Smooth muscle cell (in vitro differentiated cells): ENCODE measurements around the gene MRPL16. TPM values are rescaled to one million over a fixed set of nuclear protein-coding genes. Genes with fewer than 3 reads are reported as not detected.
"Not testable (repeated sequence)": the region's sequence is repeated elsewhere in the genome, so short reads cannot be mapped to it uniquely, and the experiment has no call there.

Experiments
- DNase-seq: peaks from one replicate; lab custom pipeline; 2025; ENCODE audit not compliant: unreplicated experiment; lab: John Stamatoyannopoulos, UW
- H2AFZ ChIP-seq: fragments of 200-600 bp; sonication (generic); 2 replicates; pipeline ENCODE4 v1.6.0; 2016; ENCODE audit warnings: antibody characterized with exemption, low read depth, mild to moderate bottlenecking
- H3F3A ChIP-seq: fragments of 200-600 bp; sonication (generic); 2 replicates; pipeline ENCODE4 v1.6.0; 2017; ENCODE audit warnings: antibody characterized with exemption, low read depth
- H3K27ac ChIP-seq: fragments of 200-600 bp; sonication (generic); 2 replicates; pipeline ENCODE4 v1.5.1; 2016; ENCODE audit warnings: low read depth, mild to moderate bottlenecking
- H3K27me3 ChIP-seq: fragments of 200-600 bp; sonication (generic); 2 replicates; pipeline ENCODE4 v1.6.1; 2016; ENCODE audit warnings: low read depth, mild to moderate bottlenecking
- H3K36me3 ChIP-seq: fragments of 200-600 bp; sonication (generic); 2 replicates; pipeline ENCODE4 v1.5.1; 2016; ENCODE audit warnings: low read depth
- H3K4me1 ChIP-seq: fragments of 200-600 bp; sonication (generic); 2 replicates; pipeline ENCODE4 v1.5.1; 2016; ENCODE audit warnings: low read depth
- H3K4me2 ChIP-seq: fragments of 200-600 bp; sonication (generic); 2 replicates; pipeline ENCODE4 v1.6.0; 2016; ENCODE audit warnings: mild to moderate bottlenecking
- H3K4me3 ChIP-seq: fragments of 200-600 bp; sonication (generic); 2 replicates; pipeline ENCODE4 v1.5.1; 2016; ENCODE audit warnings: mild to moderate bottlenecking
- H3K79me2 ChIP-seq: fragments of 200-600 bp; sonication (generic); 2 replicates; pipeline ENCODE4 v1.6.0; 2016; ENCODE audit warnings: low read depth, mild to moderate bottlenecking
- H3K9ac ChIP-seq: fragments of 200-600 bp; sonication (generic); 2 replicates; pipeline ENCODE4 v1.6.0; 2016; ENCODE audit warnings: low read depth
- H3K9me3 ChIP-seq: fragments of 200-600 bp; sonication (generic); replicated peaks from 2 replicates; pipeline ENCODE4 v1.5.1; 2016; ENCODE audit warnings: low read depth
- H4K20me1 ChIP-seq: fragments of 200-600 bp; sonication (generic); 2 replicates; pipeline ENCODE4 v1.6.0; 2016; ENCODE audit warnings: low read depth
- WGBS: methylation state at CpG from one replicate; pipeline ENCODE4 v1.1.7; 2016; ENCODE audit warnings: low lambda C conversion rate; 5-methylcytosine and 5-hydroxymethylcytosine counted together
- polyA plus RNA-seq: library from polyadenylated mRNA; unstranded; fragments of >200 nt; fragmentation: Nextera tagmentation; extraction: Ambion mirVana; gene quantifications from 2 replicates; pipeline ENCODE4 v1.2.1, GENCODE V29; 2016
- total RNA-seq: library from RNA; depleted of rRNA; stranded (reverse); fragments of >200 nt; gene quantifications from 2 replicates; pipeline ENCODE4 v1.2.3, GENCODE V29; 2014
- TF ChIP-seq, protein P1 (sequence below): fragments of 200-600 bp; sonication (generic); IDR thresholded peaks from 2 replicates; pipeline ENCODE4 v1.5.1; 2017; ENCODE audit warnings: borderline replicate concordance, mild to moderate bottlenecking, antibody characterized with exemption; ENCODE audit not compliant: insufficient read depth, poor library complexity, severe bottlenecking

The MRPL16 gene
- total and polyA plus RNA-seq, 2 experiments from 2014 or later, result 32.9 to 48.9 TPM

DNA sequence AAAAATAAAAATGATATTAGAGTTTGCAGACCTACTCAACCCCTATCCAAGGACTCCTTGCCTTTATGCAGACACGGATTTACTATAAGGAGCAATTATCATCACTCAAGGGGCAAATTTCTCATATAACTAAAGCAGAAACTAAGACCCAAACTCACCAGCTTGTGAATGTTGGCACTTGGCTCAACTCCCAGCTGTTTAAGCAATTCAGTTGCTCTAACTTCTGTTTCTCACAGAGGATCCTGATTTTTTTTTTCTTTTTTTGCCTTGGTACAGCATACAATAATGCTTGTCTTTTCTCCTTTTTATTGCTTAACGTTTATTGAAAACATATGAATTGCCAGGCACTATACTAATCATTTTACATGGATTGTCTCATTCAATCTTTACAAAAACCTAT is 44.3 kb upstream of the MRPL16 start:
- no peak for DNase-seq
- H3K36me3 ChIP-seq, result no peaks in the 10 kb centered on the region
- H3F3A ChIP-seq, result no peaks in the 10 kb centered on the region
- H4K20me1 ChIP-seq, result no peaks in the 10 kb centered on the region
- TF ChIP-seq, protein P1, sequence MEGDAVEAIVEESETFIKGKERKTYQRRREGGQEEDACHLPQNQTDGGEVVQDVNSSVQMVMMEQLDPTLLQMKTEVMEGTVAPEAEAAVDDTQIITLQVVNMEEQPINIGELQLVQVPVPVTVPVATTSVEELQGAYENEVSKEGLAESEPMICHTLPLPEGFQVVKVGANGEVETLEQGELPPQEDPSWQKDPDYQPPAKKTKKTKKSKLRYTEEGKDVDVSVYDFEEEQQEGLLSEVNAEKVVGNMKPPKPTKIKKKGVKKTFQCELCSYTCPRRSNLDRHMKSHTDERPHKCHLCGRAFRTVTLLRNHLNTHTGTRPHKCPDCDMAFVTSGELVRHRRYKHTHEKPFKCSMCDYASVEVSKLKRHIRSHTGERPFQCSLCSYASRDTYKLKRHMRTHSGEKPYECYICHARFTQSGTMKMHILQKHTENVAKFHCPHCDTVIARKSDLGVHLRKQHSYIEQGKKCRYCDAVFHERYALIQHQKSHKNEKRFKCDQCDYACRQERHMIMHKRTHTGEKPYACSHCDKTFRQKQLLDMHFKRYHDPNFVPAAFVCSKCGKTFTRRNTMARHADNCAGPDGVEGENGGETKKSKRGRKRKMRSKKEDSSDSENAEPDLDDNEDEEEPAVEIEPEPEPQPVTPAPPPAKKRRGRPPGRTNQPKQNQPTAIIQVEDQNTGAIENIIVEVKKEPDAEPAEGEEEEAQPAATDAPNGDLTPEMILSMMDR, result no peak
- no peaks in the 10 kb centered on the region for H3K27me3 ChIP-seq
- no peak overlapping the region for H3K4me2 ChIP-seq
- no peaks in the 10 kb centered on the region for H3K4me1 ChIP-seq
- H3K27ac ChIP-seq, result no peak overlapping the region
- no peaks in the 10 kb centered on the region for H3K9me3 ChIP-seq
- no peak overlapping the region for H3K9ac ChIP-seq
- no peaks in the 10 kb centered on the region for H3K79me2 ChIP-seq
- no peak overlapping the region for H3K4me3 ChIP-seq
- no peak overlapping the region for H2AFZ ChIP-seq
- WGBS, result 73% methylated on average over 2 of the region's 2 CpGs

DNA sequence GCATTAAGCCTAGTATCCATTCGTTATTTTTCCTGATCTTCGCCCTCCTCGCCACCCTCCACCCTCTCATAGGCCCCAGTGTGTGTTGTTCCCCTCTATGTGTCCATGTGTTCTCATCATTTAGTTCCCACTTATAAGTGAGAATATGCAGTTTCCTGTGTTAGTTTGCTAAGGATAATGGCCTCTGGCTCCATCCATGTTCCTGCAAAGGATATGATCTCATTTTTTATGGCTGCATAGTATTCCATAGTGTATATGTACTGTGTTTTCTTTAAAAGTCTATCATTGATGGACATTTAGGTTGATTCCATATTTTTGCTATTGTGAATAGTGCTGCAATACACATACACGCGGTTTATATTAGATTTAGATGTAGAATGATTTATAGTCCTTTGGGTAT is 40.8 kb upstream of the MRPL16 start:
- not testable (repeated sequence) for H4K20me1 ChIP-seq, H3K27ac ChIP-seq, H3K4me2 ChIP-seq, H3K79me2 ChIP-seq, H3K36me3 ChIP-seq, H3K9me3 ChIP-seq, H3K4me1 ChIP-seq, H3K9ac ChIP-seq, H3F3A ChIP-seq, H2AFZ ChIP-seq, DNase-seq, H3K4me3 ChIP-seq, H3K27me3 ChIP-seq
- WGBS, result 90% methylated on average over 5 of the region's 5 CpGs

DNA sequence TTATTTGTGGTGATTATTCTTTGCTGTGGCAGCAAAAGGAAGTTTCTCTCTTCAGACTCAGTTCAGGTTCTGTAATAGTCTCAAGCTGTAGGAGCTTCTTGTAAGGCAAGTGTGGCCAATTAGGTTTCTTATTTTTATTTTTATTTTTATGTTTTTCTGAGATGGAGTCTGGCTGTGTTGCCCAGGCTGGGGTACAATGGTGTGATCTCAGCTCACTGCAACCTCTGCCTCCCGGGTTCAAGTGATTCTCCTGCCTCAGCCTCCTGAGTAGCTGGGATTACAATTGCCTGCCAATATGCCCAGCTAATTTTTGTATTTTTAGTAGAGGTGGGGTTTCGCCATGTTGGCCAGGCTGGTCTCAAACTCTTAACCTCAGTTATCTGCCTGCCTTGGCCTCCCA is 39.0 kb upstream of the MRPL16 start:
- not testable (repeated sequence) for H2AFZ ChIP-seq, H3K27me3 ChIP-seq, H3K9me3 ChIP-seq, H3K4me3 ChIP-seq, H3K36me3 ChIP-seq, H3K9ac ChIP-seq, H3K4me1 ChIP-seq, H3K27ac ChIP-seq, H3F3A ChIP-seq, H3K79me2 ChIP-seq, H3K4me2 ChIP-seq, H4K20me1 ChIP-seq, DNase-seq
- WGBS, result 93% methylated on average over 2 of the region's 2 CpGs

DNA sequence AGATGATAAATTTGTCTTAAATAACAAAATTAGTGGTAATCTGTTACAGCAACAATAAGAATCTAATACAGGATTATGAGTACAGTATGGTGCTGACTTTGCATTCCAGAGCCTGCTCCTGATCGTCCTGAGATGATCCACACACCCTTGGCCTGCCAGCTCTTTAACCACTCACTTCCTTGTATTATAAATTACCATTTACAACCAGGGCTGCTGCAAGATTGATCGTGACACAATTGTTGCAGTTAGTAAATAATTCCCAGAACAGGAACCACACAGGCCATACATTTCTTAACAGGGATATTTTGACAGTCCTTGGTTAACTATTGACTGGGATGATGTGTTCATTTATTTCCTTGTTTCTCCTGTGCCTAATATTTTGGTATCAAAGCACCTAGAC is 38.6 kb upstream of the MRPL16 start:
- Histone ChIP-seq H4K20me1 (no peaks in the 10 kb centered on the region), H3K9me3 (no peaks in the 10 kb centered on the region), H3F3A (no peaks in the 10 kb centered on the region), H3K4me2 (no peak overlapping the region), H3K79me2 (no peaks in the 10 kb centered on the region), H2AFZ (no peak overlapping the region), H3K27me3 (no peaks in the 10 kb centered on the region), H3K36me3 (no peaks in the 10 kb centered on the region), H3K4me3 (no peak overlapping the region), H3K9ac (no peak overlapping the region), H3K4me1 (no peaks in the 10 kb centered on the region), H3K27ac (no peak overlapping the region)
- TF ChIP-seq, protein P1, result no peak
- DNase-seq, result no peak
- 77% methylated on average over 2 of the region's 2 CpGs for WGBS

DNA sequence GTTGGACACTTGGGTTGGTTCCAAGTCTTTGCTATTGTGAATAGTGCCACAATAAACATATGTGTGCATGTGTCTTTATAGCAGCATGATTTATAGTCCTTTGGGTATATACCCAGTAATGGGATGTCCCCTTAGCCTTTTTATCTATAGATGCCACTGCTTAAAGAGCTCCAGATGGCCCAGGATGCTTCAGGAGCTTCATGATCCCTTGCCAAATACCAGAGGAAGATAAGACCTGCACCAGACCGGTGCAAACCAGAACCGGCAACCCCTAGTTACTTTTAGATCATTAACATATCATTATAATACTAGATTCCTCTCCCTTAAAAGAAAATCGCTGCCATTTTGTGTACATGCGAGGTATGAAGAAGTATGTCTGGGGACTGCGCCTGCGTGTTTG is 37.9 kb upstream of the MRPL16 start:
- not testable (repeated sequence) for DNase-seq, H4K20me1 ChIP-seq, H3K79me2 ChIP-seq, H3K4me1 ChIP-seq, H3K9me3 ChIP-seq, H3K9ac ChIP-seq, H3K27ac ChIP-seq, H3K27me3 ChIP-seq, H3K4me2 ChIP-seq, H2AFZ ChIP-seq, H3K36me3 ChIP-seq, H3K4me3 ChIP-seq, H3F3A ChIP-seq
- 93% methylated on average over 6 of the region's 6 CpGs for whole genome bisulfite sequencing
